Keratinocyte (primary cell): ENCODE data around the gene ROPN1L.

ENCODE experiments used
- EZH2 ChIP-seq: IDR thresholded peaks from one replicate; pipeline ENCODE4 v1.6.1; 2012; ENCODE audit warnings: inconsistent platforms, mild to moderate bottlenecking, low read length, moderate library complexity
- TF ChIP-seq, protein P1 (sequence below), 3 experiments: IDR thresholded peaks in 1 of 3; conservative IDR thresholded peaks in 1 of 3; optimal IDR thresholded peaks in 1 of 3; 2 replicates in 2 of 3; 3 replicates in 1 of 3; pipeline versions ENCODE3 to v1.5.1; 2011; ENCODE audit warnings: low read length in 3 of 3, mild to moderate bottlenecking in 3 of 3, moderate library complexity in 2 of 3, control low read depth in 1 of 3, inconsistent platforms in 1 of 3; ENCODE audit not compliant: insufficient read depth in 2 of 3; ENCODE audit errors: extremely low read depth in 1 of 3

DNA sequence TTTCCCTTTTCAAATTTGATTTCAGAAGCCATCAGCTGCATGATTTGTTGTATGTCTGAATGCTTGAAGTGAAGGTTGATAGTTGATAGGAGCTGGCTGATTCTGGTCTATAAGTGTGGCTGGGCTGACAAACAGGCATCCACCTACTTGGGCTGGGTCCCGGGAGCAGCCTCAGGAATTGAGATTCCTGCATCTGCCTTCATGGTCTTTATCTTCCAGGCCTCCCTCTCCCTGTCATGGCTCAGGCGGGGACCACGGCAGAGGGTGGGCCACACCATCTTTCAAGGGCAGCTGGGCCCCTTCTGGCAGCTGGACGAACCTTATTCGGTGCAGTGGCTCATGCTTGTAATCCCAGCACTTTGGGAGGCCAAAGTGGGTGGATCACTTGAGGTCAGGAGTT is 55.9 kb downstream of the ROPN1L start:
- TF ChIP-seq, protein P1, sequence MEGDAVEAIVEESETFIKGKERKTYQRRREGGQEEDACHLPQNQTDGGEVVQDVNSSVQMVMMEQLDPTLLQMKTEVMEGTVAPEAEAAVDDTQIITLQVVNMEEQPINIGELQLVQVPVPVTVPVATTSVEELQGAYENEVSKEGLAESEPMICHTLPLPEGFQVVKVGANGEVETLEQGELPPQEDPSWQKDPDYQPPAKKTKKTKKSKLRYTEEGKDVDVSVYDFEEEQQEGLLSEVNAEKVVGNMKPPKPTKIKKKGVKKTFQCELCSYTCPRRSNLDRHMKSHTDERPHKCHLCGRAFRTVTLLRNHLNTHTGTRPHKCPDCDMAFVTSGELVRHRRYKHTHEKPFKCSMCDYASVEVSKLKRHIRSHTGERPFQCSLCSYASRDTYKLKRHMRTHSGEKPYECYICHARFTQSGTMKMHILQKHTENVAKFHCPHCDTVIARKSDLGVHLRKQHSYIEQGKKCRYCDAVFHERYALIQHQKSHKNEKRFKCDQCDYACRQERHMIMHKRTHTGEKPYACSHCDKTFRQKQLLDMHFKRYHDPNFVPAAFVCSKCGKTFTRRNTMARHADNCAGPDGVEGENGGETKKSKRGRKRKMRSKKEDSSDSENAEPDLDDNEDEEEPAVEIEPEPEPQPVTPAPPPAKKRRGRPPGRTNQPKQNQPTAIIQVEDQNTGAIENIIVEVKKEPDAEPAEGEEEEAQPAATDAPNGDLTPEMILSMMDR (optimal IDR thresholded peaks at IDR 0.05 in 1 of 3, IDR thresholded peaks at IDR 0.05 in 1 of 3, conservative IDR thresholded peaks at IDR 0.05 in 1 of 3; ENCODE audit: extremely low read depth in 1 of 3, insufficient read depth in 2 of 3, low read length in 3 of 3) = no peak
- TF ChIP-seq EZH2 = no peak
